T-helper 1 cell treated with Interleukin-12 subunit alpha and Interleukin-12 subunit beta and Interleukin-4 antibody, amounts not matched to agents 30 μg/mL and 1 μg/mL, for 36 hours (primary cell): ENCODE results near the gene PITHD1.
"Not testable (repeated sequence)": the region's sequence is repeated elsewhere in the genome, so short reads cannot be mapped to it uniquely, and the experiment has no call there.

Experiments used
- H3K27ac Mint-ChIP-seq: one replicate; pipeline ENCODE4 v1.8.0; 2021; ENCODE audit warnings: mild to moderate bottlenecking, mixed read lengths
- H3K27me3 Mint-ChIP-seq: one replicate; pipeline ENCODE4 v1.8.0; 2021; ENCODE audit warnings: low read depth, mixed read lengths
- H3K36me3 Mint-ChIP-seq: one replicate; pipeline ENCODE4 v1.8.0; 2021; ENCODE audit warnings: low read depth, mixed read lengths
- H3K4me1 Mint-ChIP-seq: one replicate; pipeline ENCODE4 v1.8.0; 2021; ENCODE audit warnings: low read depth, mixed read lengths
- H3K4me3 Mint-ChIP-seq: one replicate; pipeline ENCODE4 v1.8.0; 2021; ENCODE audit warnings: mild to moderate bottlenecking, moderate library complexity, mixed read lengths
- H3K9me3 Mint-ChIP-seq: one replicate; pipeline ENCODE4 v1.8.0; 2021; ENCODE audit warnings: mixed read lengths

Gene PITHD1

DNA sequence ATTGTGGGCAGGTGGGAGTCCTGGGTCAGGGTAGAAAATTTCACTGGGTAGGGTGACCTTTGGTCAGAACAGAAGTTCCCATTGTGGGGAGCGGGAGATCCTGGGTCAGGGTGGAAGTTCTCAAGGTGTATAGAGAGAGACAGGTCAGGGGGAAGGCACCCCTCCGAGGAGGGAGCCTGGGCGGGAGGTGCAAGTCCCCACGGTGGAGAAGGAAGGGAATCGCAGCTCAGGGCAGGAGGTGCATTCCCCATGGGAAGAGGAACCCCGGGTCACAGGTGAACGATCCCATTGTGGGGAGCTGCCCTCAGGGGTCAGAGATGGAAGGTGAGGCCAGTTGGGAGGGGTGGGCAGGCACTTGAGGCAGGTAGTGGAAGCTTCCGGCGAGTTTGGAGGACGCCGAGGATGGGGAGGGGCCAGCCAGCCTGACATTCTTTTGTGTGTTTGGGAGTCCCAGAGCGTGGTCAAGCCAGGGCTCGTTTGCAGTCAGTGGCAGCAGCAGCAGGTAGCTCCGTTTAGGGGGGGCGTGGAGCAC is 13.4 kb downstream of the PITHD1 start:
- H3K9me3 Mint-ChIP-seq, result no peaks in the 10 kb centered on the region
- peak overlapping the region; percentile 100 for H3K4me3 Mint-ChIP-seq
- peak overlapping the region; percentile 98 for H3K27ac Mint-ChIP-seq
- no peaks in the 10 kb centered on the region for H3K27me3 Mint-ChIP-seq
- peaks cover 32% of the 10 kb centered on the region for H3K36me3 Mint-ChIP-seq
- H3K4me1 Mint-ChIP-seq, result peaks cover 23% of the 10 kb centered on the region

DNA sequence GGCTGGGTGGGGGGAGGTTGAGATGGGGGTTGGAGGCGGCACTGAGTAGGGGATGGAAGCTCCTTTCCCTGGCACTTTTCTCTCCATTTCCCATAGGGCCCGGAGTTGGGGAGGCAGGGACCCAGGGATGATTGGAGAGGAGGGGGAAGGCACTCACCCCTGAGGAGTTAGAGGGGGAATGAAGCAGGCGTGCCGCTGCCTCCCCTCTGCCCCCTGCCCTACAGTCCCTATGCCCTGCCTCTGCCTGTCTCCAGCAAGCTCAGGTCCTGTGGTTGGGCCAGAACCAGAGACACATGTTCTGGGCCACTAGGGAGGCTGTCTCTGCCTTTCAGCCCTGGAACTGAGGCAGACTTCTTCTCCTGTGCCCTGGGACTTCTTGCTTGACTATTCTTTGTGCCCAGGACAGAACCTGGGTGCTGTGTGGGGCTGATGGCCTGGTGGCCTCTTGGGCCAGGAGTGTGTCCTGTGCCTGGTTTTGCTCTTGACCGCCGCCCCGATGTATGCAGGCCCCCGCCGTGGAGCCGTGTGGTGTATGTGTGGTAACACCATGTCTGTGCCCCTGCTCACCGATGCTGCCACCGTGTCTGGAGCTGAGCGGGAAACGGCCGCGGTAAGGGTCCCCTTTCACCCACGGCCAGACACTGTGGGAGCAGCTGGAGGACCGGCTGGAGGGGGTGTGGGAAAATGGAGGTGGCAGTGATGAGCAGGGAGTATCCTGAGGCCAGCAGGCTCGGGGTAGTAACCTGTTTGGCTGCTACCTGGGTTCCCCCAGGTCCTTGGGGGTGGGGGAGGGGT is 14.1 kb downstream of the PITHD1 start:
- H3K9me3 Mint-ChIP-seq, result no peaks in the 10 kb centered on the region
- no peaks in the 10 kb centered on the region for H3K27me3 Mint-ChIP-seq
- H3K4me3 Mint-ChIP-seq, result peak overlapping the region; percentile 100
- peak overlapping the region; percentile 98 for H3K27ac Mint-ChIP-seq
- peaks cover 23% of the 10 kb centered on the region for H3K4me1 Mint-ChIP-seq
- peaks cover 28% of the 10 kb centered on the region for H3K36me3 Mint-ChIP-seq

DNA sequence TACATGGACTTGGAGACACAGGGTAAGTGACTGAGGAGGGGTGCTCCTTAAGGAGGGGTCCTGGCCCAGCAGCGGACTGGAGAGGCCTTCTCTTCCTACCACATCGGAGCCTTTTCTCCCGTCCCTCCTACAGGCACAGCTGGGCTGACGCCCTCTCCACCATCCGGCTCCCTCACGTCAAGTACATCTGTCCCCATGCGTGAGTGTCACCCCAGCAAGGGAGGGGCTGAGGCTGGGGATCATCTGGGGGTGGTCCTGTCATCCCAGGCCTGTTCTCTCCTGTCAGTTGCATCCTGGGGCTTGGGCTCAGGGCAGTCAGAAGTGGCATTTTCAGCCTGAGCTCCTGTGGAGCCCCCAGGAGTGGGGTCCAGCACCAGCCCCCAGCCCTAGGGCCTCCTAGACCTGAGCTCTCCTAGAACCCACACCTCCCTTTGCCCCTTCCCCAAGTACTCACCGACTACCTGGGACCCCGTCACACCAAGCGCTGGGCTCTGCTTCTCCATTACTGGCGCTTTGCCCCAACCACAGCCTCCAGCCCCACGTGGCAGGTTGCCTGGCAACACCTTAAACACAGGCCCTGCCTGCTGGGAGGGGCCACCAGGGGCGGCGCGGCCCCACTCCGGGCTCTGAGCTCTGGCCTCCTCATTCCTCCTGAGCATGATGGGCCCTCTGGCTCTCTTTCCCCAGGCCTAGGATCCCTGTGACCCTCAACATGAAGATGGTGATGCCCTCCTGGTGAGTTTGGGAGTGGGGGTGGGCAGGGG is 15.0 kb downstream of the PITHD1 start:
- no peaks in the 10 kb centered on the region for H3K27me3 Mint-ChIP-seq
- H3K9me3 Mint-ChIP-seq, result no peaks in the 10 kb centered on the region
- no peak overlapping the region for H3K27ac Mint-ChIP-seq
- peaks cover 20% of the 10 kb centered on the region for H3K36me3 Mint-ChIP-seq
- no peak overlapping the region for H3K4me3 Mint-ChIP-seq
- peaks cover 23% of the 10 kb centered on the region for H3K4me1 Mint-ChIP-seq

DNA sequence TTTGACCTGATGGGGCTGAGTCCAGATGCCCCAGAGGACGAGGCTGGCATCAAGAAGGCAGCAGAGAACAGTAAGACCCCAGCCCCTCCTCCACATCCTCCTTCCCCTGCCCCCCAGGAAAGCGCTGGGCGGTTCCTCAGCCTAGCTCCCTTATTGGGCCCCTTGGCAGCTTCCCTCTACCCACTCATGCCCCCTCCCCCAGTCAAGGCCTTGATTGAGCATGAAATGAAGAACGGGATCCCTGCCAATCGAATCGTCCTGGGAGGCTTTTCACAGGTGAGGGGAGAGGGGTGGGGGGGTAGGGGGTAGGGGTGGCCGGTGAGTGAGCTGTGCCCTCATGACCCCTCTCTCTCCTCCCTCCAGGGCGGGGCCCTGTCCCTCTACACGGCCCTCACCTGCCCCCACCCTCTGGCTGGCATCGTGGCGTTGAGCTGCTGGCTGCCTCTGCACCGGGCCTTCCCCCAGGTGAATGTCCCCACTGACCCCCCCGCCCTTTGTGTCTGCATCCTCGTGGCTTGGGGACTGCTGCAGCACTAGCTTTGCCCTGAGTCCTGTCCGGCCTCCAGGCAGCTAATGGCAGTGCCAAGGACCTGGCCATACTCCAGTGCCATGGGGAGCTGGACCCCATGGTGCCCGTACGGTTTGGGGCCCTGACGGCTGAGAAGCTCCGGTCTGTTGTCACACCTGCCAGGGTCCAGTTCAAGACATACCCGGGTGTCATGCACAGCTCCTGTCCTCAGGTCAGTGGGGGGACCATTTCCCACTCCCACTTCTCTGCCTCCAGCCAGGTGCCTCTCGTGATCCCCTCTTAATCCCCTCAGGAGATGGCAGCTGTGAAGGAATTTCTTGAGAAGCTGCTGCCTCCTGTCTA is 15.9 kb downstream of the PITHD1 start:
- no peak overlapping the region for H3K27ac Mint-ChIP-seq
- peaks cover 22% of the 10 kb centered on the region for H3K36me3 Mint-ChIP-seq
- H3K4me3 Mint-ChIP-seq, result no peak overlapping the region
- no peaks in the 10 kb centered on the region for H3K9me3 Mint-ChIP-seq
- H3K27me3 Mint-ChIP-seq, result no peaks in the 10 kb centered on the region
- H3K4me1 Mint-ChIP-seq, result peaks cover 25% of the 10 kb centered on the region

DNA sequence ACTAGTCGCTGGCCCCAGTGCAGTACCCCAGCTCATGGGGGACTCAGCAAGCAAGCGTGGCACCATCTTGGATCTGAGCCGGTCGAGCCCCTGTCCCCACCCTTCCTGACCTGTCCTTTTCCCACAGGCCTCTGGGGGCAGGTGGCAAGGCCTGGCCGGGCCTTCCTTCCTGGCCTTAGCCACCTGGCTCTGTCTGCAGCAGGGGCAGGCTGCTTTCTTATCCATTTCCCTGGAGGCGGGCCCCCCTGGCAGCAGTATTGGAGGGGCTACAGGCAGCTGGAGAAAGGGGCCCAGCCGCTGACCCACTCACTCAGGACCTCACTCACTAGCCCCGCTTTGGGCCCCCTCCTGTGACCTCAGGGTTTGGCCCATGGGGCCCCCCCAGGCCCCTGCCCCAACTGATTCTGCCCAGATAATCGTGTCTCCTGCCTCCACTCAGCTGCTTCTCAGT is 16.5 kb downstream of the PITHD1 start:
- H3K9me3 Mint-ChIP-seq, H3K27ac Mint-ChIP-seq, H3K27me3 Mint-ChIP-seq, H3K4me3 Mint-ChIP-seq: not testable (repeated sequence)
- peaks cover 28% of the 10 kb centered on the region for H3K4me1 Mint-ChIP-seq
- H3K36me3 Mint-ChIP-seq, result peaks cover 21% of the 10 kb centered on the region

DNA sequence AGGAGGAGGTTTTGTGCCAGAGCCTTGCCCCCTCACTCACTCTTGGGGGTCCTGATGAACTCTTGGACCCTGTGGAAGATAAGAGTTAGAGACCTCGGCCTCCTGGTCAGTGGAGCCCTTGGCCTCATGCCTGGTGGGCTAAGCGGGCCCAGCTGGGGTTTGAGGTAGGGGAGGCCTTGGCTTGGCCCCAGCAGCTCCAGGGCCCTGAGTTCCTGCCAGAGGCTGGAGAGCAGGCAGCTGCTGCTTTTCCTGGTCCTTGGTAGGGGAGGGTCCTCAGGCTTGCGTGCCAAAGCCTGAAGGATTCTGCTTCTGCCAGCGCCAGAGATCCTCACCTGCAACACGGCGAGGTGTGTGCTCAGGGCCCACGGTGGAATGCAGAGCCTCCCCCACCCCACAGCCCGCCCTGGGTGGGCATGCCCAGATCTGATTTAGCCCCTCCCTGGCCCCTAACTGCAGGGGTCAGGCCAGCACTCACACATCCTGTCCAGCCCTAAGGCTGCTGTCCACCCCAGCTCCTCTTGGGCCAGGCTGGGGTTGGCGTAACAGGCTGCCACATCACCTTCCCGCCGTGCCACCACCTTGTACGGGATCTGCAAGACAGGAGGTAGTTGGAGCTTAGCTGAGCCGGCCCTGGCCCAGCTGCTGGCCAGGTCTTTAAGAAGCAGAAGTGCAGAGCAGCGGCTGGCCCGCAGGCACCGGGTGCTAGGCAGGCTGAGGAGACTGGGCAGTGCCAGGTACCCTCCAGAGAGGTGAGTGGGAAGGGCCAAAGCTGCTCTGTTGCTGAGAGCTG is 17.7 kb downstream of the PITHD1 start:
- no peak overlapping the region for H3K4me3 Mint-ChIP-seq
- peaks cover 21% of the 10 kb centered on the region for H3K36me3 Mint-ChIP-seq
- peak overlapping the region; percentile 0 for H3K27ac Mint-ChIP-seq
- H3K4me1 Mint-ChIP-seq, result peaks cover 24% of the 10 kb centered on the region
- H3K9me3 Mint-ChIP-seq, result no peaks in the 10 kb centered on the region
- no peaks in the 10 kb centered on the region for H3K27me3 Mint-ChIP-seq

DNA sequence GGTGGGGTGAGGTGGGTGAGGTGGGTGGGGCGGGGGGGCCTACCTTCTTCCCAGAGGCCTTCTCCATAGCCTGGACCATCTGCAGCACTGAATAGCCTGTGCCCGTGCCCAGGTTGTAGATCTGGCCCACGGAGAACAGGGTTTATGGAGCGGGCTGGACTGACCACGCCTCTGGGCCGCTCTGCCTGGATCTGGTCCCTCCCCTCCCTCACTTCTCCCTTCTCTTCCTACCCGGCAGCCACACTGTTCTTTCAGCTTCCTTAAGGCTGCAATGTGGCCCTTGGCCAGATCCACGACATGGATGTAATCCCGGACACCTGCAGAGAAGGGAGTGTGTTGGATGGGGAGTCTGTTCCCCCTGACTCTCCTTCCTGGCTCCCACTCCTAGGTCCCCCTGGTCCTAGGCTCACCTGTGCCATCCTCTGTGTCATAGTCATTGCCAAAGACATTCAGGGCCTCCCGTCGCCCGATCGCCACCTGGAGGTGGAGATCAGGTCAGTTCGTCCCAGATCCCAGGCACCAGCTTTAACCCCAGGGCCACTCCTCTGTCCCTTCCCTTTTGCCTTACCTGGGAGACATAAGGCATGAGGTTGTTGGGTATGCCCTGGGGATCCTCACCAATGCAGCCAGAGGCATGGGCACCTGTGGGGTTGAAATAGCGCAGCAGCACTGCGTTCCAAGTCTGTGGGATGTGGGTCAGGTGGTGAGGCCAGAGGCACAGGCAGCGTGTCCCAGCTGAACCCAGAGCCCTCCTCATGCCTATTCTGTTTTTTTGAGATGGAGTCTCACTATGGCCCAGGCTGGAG is 18.5 kb downstream of the PITHD1 start:
- H3K4me1 Mint-ChIP-seq, result peaks cover 21% of the 10 kb centered on the region
- H3K9me3 Mint-ChIP-seq, result no peaks in the 10 kb centered on the region
- H3K27me3 Mint-ChIP-seq, result no peaks in the 10 kb centered on the region
- no peak overlapping the region for H3K4me3 Mint-ChIP-seq
- no peak overlapping the region for H3K27ac Mint-ChIP-seq
- peaks cover 14% of the 10 kb centered on the region for H3K36me3 Mint-ChIP-seq

DNA sequence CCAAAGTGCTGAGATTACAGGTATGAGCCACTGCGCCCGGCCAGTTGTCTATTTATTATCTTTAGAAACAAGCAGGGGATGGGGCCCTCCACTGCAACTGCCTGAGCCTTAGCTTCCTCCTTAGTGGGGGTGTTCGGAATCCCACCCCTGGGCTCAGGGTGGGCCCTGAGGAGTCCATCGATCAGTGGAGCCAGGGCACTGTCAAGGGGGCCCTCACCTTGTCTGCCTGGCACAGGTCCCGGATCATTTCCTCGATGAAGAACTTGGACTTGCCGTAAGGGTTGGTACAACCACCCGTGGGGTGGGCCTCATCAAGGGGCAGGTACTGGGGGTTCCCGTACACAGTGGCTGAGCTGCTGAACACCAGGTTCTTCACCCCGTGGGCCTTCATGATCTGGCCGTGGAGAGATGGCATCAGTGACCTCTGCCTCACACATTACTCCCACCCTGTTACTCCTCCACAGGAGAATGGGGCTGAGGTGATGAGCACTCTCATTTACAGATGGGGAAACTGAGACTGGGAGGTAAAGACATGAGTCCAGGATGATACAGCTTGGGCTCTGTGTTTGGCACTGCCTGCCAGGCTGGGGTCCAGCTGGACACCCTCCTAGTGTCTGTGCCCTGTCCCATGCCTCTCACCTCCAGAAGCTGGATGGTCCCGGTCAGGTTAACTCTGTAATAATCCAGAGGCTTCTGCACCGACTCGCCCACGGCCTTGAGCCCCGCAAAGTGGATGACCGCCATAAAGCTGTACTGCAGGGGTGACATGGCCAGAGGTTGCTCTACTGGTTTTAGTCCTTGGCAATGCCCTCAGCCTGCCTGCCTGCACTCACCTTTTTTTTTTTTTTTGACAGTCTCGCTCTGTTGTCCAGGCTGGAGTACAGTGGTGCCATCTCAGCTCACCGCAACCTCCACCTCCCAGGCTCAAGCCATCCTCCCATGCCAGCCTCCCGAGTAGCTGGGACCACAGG is 19.5 kb downstream of the PITHD1 start:
- no peak overlapping the region for H3K27ac Mint-ChIP-seq
- peaks cover 15% of the 10 kb centered on the region for H3K36me3 Mint-ChIP-seq
- H3K4me3 Mint-ChIP-seq, result no peak overlapping the region
- H3K9me3 Mint-ChIP-seq, result no peaks in the 10 kb centered on the region
- peaks cover 16% of the 10 kb centered on the region for H3K4me1 Mint-ChIP-seq
- H3K27me3 Mint-ChIP-seq, result no peaks in the 10 kb centered on the region

DNA sequence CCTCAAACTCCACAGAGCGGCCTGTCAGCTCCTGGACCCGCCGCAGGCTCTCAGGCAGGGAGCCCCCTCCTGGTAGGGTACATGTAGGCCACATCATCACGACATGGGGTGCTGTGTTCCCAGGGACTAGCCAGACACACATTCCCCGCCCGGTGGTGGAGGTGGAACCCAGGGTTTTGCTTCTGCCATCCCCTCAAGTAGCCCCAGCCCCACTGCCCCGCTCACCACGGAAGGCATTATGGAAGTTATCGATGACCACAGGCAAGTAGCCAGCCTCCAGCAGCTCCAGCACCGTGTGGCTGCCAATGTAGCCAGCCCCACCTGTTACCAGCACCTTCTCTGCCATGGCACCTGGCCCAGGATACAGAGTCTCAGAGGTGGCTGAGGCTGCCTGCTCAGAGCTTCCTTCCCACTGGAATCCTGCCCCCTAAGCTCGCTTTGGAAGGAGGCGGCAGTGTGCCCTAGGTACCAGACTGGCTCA is 20.5 kb downstream of the PITHD1 start:
- no peaks in the 10 kb centered on the region for H3K27me3 Mint-ChIP-seq
- H3K4me1 Mint-ChIP-seq, result peaks cover 16% of the 10 kb centered on the region
- no peak overlapping the region for H3K27ac Mint-ChIP-seq
- peaks cover 13% of the 10 kb centered on the region for H3K36me3 Mint-ChIP-seq
- no peak overlapping the region for H3K4me3 Mint-ChIP-seq
- H3K9me3 Mint-ChIP-seq, result no peaks in the 10 kb centered on the region

DNA sequence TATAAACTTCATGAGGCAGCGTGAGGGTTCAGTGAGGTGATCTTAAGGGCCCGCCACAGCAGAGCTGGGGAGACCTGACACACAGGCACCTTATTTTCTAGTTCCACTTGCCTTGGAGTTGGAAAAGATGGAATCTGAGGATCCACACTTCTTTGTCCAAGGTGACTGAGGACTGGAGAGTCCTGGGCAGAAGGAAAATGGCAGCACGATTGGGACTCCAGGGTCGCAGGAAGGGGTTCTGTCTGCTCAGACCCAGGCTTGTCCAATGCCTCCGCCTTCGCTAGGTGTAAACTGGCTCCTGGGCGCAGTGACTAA is 21.0 kb downstream of the PITHD1 start:
- Mint-ChIP-seq H3K27me3 (no peaks in the 10 kb centered on the region), H3K27ac (peak overlapping the region; percentile 41), H3K4me1 (peaks cover 16% of the 10 kb centered on the region), H3K9me3 (no peaks in the 10 kb centered on the region), H3K4me3 (peak overlapping the region; percentile 94), H3K36me3 (peaks cover 14% of the 10 kb centered on the region)

DNA sequence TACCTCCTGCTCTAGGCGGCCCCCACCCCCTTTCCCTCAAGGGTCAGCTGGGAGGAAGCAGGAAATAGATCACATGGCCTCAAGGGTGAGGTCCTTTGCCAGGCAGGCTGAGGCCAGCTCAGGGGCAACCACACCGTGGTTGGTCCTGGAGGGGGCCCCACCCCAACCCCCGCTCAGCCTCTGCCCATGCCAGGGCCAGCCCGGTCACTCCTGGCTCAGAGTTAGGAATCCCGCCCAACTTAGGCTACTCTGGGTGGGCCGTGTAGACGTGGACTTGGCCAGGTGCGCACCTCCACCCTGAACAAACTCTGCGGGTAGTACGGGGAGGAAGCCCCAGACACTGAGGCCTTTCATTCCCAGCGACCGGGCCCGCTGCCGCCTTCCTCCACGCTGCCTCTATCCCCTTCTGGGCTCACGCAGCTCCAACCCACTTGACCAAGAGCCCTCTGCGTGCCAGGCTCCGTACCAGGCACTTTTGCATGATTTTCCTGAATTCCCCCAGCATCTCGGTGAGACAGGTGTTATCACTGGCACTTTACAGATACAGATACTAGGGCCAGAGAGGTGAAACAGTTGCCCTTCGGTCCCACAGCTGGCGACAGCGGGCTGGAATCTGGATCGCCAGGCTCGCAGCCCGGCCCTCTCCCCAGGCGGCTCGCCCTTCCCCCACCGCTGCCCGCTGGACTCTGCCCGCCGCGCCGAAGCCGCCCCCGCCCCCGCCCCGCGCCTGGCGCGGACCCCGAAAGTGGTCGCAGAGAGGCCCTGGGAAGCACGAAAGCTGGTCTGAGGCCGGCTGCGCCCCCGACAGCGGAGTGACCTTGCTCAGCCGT is 21.6 kb downstream of the PITHD1 start:
- peak overlapping the region; percentile 94 for H3K4me3 Mint-ChIP-seq
- peaks cover 19% of the 10 kb centered on the region for H3K36me3 Mint-ChIP-seq

More for the DNA sequence above, 21.6 kb downstream of the PITHD1 start:
- no peaks in the 10 kb centered on the region for H3K9me3 Mint-ChIP-seq
- no peaks in the 10 kb centered on the region for H3K27me3 Mint-ChIP-seq
- H3K27ac Mint-ChIP-seq, result peak overlapping the region; percentile 93
- peaks cover 16% of the 10 kb centered on the region for H3K4me1 Mint-ChIP-seq
